Heart left ventricle (tissue), 16 donors: ENCODE data around the gene DDN. TPM values are rescaled to one million over a fixed set of nuclear protein-coding genes. Genes with fewer than 3 reads are reported as not detected.
A peak's percentile ranks its signal among the peaks of the same experiment; 100 is the strongest.

Source experiments
- ATAC-seq, 4 donors: fragments of 200-7000 bp; cut with Tn5 transposase; one replicate each; pipeline ENCODE4 v1.9.1; 2020 to 2022; ENCODE audit warnings: moderate library complexity in 4 of 4, mild to moderate bottlenecking in 3 of 4, moderate number of reproducible peaks in 1 of 4
- DNase-seq, 5 donors: peaks; one replicate each; pipeline ENCODE4 v3.0.0-alpha.2; 2020
- H3K27ac ChIP-seq, 12 donors: fragments of 200-600 bp; sonication (generic) in 4 of 12; one replicate each; pipeline versions ENCODE4 v1.5.0 to v1.8.0; 2016 to 2022; ENCODE audit warnings: mild to moderate bottlenecking in 2 of 12
- H3K27me3 ChIP-seq, 9 donors: fragments of 200-600 bp; sonication (generic) in 2 of 9; one replicate each; pipeline versions ENCODE4 v1.5.1 to v1.8.0; 2016 to 2022; ENCODE audit warnings: mild to moderate bottlenecking in 3 of 9
- H3K36me3 ChIP-seq, 9 donors: fragments of 200-600 bp; sonication (generic) in 2 of 9; one replicate each; pipeline versions ENCODE4 v1.5.0 to v1.8.0; 2018 to 2022; ENCODE audit warnings: mild to moderate bottlenecking in 2 of 9
- H3K4me1 ChIP-seq, 12 donors: fragments of 200-600 bp; sonication (generic) in 4 of 12; one replicate each; pipeline versions ENCODE4 v1.5.0 to v1.8.0; 2016 to 2022; ENCODE audit warnings: mild to moderate bottlenecking in 3 of 12
- H3K4me3 ChIP-seq, 12 donors: fragments of 200-600 bp; sonication (generic) in 4 of 12; one replicate each; pipeline versions ENCODE4 v1.5.0 to v1.8.0; 2017 to 2022; ENCODE audit warnings: mild to moderate bottlenecking in 9 of 12, moderate library complexity in 4 of 12
- H3K9me3 ChIP-seq, 12 donors: fragments of 200-600 bp; sonication (generic) in 4 of 12; one replicate each; pipeline versions ENCODE4 v1.5.0 to v1.8.0; 2016 to 2022; ENCODE audit warnings: mild to moderate bottlenecking in 1 of 12
- CTCF ChIP-seq, 12 donors: fragments of 200-600 bp; sonication (generic) in 4 of 12; IDR thresholded peaks; one replicate each; pipeline versions ENCODE4 v1.5.0 to v1.8.0; 2018 to 2022; ENCODE audit warnings: antibody characterized with exemption in 12 of 12, mild to moderate bottlenecking in 5 of 12
- POLR2A ChIP-seq, 2 donors: fragments of 450-650 bp; IDR thresholded peaks; one replicate each; pipeline ENCODE4 v1.6.1; 2017; ENCODE audit warnings: antibody characterized with exemption in 2 of 2, mild to moderate bottlenecking in 2 of 2, moderate library complexity in 2 of 2
- WGBS, 4 donors: extraction: QIAGEN DNeasy Blood & Tissue Kit in 2 of 4; methylation state at CpG; one replicate each; pipeline versions ENCODE4 v1.1.5 to v1.1.7; 2013 to 2018; 5-methylcytosine and 5-hydroxymethylcytosine counted together
- intact Hi-C, 10 donors: fragments of 100-400 bp; cut with DNase I; formaldehyde crosslinking; loops; one replicate each; pipeline versions ENCODE4 v1.11.1 to v1.14.2; 2022
- polyA plus RNA-seq, 2 donors: library from polyadenylated mRNA; stranded (reverse); fragments of 200-250 nt; gene quantifications; one replicate each; pipeline ENCODE4 v1.2.3, GENCODE V29; 2013
- total RNA-seq, 9 donors: library from RNA; depleted of rRNA in 2 of 9; stranded (reverse); fragments of >200 nt in 2 of 9; fragmentation: NEBNext Ultra II Directional in 3 of 9; extraction: Animal tissue kit (Norgen Biotek cat#: 25700) in 3 of 9; gene quantifications; one replicate each; pipeline versions ENCODE4 v1.1.0 to v1.2.4, GENCODE V29; 2016 to 2023
- donor health status: ischemic (EF 13 %, LVEDD 7.1; RV severe dilation, severe dysfunction).
- donor health status: healthy with polysubstance abuse.
- donor health status: DM: no; HTN: yes; CAD: no.
- donor health status: DM: no; HTN: no; CAD: no.
- donor health status: ischemic (EF 25% LVEDD 6.9; RV normal size, moderate dysfunction).
- donor health status: ischemic (EF 25% LVEDD 5.7; RV mildly dilated, moderate dysfunction).
- donor health status: healthy.
- donor health status: DM: yes; HTN: yes; CAD: no.
- donor health status: ischemic (EF 35%, LVEDD 5.7; RV mildly dilated, moderate dysfunction).
- donor health status: nonischemic (EF 11% LVEDD 7.7; RV severe dilation, severe dysfunction).
- donor health status: DM: yes; HTN: yes; CAD: no.
- donor health status: PGD.
- donor health status: ischemic (EF 29% LVEDD 5.4; RV normal size, mild dysfunction).
- donor health status: nonischemic (EF 23%, LVEDD 6.1; RV moderate dilation, normal function).

Gene DDN
- total and polyA plus RNA-seq, 11 donors = 0.40 to 2.8 (median 0.95) TPM

DNA sequence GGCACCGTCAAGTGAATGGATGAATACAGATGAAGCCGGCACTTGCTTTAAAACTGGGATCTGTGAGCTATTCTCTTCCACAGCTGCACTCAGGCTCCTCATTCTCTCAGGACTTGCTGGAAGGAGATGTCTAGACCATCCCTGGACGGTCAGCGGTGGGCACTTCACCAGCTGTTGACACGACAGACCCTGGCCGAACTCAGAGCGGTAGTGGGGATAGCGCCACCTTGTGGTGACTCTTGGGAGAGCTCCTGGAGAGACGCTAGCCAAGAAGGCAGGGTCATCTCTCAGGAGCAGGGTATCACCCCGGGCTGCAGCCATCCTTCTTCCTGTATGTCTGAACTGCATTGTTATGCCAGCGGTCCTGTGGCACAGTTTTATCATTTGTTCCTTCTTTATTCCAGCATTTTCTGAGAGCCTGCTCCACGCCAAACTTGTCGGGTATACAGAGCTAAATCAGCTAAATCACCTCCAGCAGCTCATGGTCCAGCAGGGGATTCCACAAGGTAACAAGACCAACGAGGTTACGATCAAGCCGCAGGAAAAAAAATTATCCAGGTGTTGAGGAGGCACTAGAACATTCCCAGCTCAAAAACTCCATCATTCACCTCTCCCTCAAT is 11.0 kb downstream of the DDN start:
- TF ChIP-seq POLR2A (IDR thresholded peaks at IDR 0.05) (no peak), CTCF (IDR thresholded peaks at IDR 0.05) (peak; percentile 67 to 92 (median 80))
- H3K4me1 ChIP-seq = peaks cover 0 to 17% (median 4%) of the 10 kb centered on the region in 12 donors
- ATAC-seq (peak; percentile 35 to 57 (median 49)), DNase-seq (peak in 4 of 5 donors; percentile 63 to 79 (median 66))
- H3K36me3 ChIP-seq = no peaks in the 10 kb centered on the region
- peaks cover 0 to 71% (median 8%) of the 10 kb centered on the region in 9 donors for H3K27me3 ChIP-seq
- 27 to 33% (median 30%) methylated on average over 16 of the region's 16 CpGs for whole genome bisulfite sequencing, 4 donors
- intact Hi-C loops = loop anchor here in 4 of 10 donors (5.0 to 10.0 kb wide), 3 partner anchors 66 to 136 kb away; partner anchors contain the start of gene DDX23 (in 3 of the 4)
- no peaks in the 10 kb centered on the region for H3K9me3 ChIP-seq
- H3K4me3 ChIP-seq = no peak overlapping the region
- no peak overlapping the region for H3K27ac ChIP-seq

GRCh38 chr12:48986720-48987291 is 12.4 kb downstream of the DDN start:
- intact Hi-C loops = loop anchor here in 4 of 10 donors (5.0 to 10.0 kb wide), 3 partner anchors 65 to 135 kb away; partner anchors contain the start of gene DDX23 (in 3 of the 4)
- TF ChIP-seq POLR2A (IDR thresholded peaks at IDR 0.05) (no peak), CTCF (IDR thresholded peaks at IDR 0.05) (no peak)
- peaks cover 0 to 18% (median 4%) of the 10 kb centered on the region in 12 donors for H3K4me1 ChIP-seq
- DNase-seq = no peak
- H3K27ac ChIP-seq = no peak overlapping the region
- ATAC-seq = no peak
- H3K36me3 ChIP-seq = no peaks in the 10 kb centered on the region
- H3K9me3 ChIP-seq = no peaks in the 10 kb centered on the region
- no peak overlapping the region for H3K4me3 ChIP-seq
- 55 to 74% (median 63%) methylated on average over 15 to 23 of the region's 23 CpGs for WGBS, 4 donors
- H3K27me3 ChIP-seq = peaks cover 2 to 78% (median 14%) of the 10 kb centered on the region in 9 donors

DNA sequence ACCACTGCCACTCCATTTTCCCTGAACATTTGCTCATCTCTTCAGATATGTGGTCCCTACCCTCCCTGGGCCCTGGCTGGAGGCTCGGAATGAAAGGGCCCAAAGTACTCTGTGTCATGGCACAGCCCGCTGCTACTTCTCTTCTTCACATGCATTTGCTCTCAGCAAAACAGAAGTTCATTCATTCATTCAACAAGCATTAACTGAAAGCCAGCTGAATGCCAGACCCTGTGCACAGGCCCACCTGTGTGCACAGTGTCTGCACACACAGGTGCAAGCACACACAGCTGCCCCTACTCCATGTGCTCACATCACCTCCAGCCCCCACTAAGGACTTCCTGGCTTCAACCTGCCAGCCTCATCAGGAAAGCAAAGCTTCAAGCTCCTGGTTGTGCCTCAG is 13.3 kb downstream of the DDN start:
- ATAC-seq = no peak
- Histone ChIP-seq H3K27me3 (peaks cover 11 to 83% (median 23%) of the 10 kb centered on the region in 9 donors), H3K9me3 (no peaks in the 10 kb centered on the region), H3K36me3 (no peaks in the 10 kb centered on the region), H3K4me1 (peaks cover 0 to 27% (median 9%) of the 10 kb centered on the region in 12 donors), H3K4me3 (no peak overlapping the region), H3K27ac (no peak overlapping the region)
- 56 to 67% (median 65%) methylated on average over 2 of the region's 2 CpGs for WGBS, 4 donors
- peak in 1 of 5 donors; percentile 5 for DNase-seq
- TF ChIP-seq CTCF (IDR thresholded peaks at IDR 0.05) = no peak
- no peak for TF ChIP-seq POLR2A (IDR thresholded peaks at IDR 0.05)
- intact Hi-C loops = loop anchor here in 4 of 10 donors (5.0 to 10.0 kb wide), 3 partner anchors 64 to 134 kb away; partner anchors contain the start of gene DDX23 (in 3 of the 4)

GRCh38 chr12:48985475-48985897 is 13.7 kb downstream of the DDN start:
- peak overlapping the region in 2 of 12 donors; percentile 34 to 55 for H3K27ac ChIP-seq
- ATAC-seq (peak; percentile 86 to 92 (median 89)), DNase-seq (peak in 4 of 5 donors; percentile 68 to 82 (median 76))
- TF ChIP-seq POLR2A (IDR thresholded peaks at IDR 0.05) (no peak), CTCF (IDR thresholded peaks at IDR 0.05) (no peak)
- no peaks in the 10 kb centered on the region for H3K36me3 ChIP-seq
- intact Hi-C loops = loop anchor here in 4 of 10 donors (5.0 to 10.0 kb wide), 3 partner anchors 63 to 133 kb away; partner anchors contain the start of gene DDX23 (in 3 of the 4)
- peak overlapping the region in 4 of 12 donors; percentile 6 to 35 (median 24) for H3K4me3 ChIP-seq
- WGBS, 4 donors = 12 to 18% (median 15%) methylated on average over 10 of the region's 10 CpGs
- no peaks in the 10 kb centered on the region for H3K9me3 ChIP-seq
- peaks cover 15 to 87% (median 27%) of the 10 kb centered on the region in 9 donors for H3K27me3 ChIP-seq
- peaks cover 0 to 31% (median 13%) of the 10 kb centered on the region in 12 donors for H3K4me1 ChIP-seq
